ENCODE data around the gene MYOD1. TPM values are rescaled to one million over a fixed set of nuclear protein-coding genes. Genes with fewer than 3 reads are reported as not detected.

Gene MYOD1
- polyA plus RNA-seq, 1 donor = 0.10 TPM

GRCh38 chr11:17743026-17743807 lies 23.8 kb downstream of the MYOD1 start:
- Histone ChIP-seq H3K4me1 (ENCODE audit: control insufficient read depth, insufficient read depth, low read length) (no peaks in the 10 kb centered on the region), H3K27ac (ENCODE audit: low read length) (no peak overlapping the region), H3K4me3 (ENCODE audit: low read length) (no peak overlapping the region), H3K9me3 (ENCODE audit: control insufficient read depth, low read depth, low read length) (no peaks in the 10 kb centered on the region), H3K27me3 (ENCODE audit: control insufficient read depth, insufficient read depth, low read length) (peaks cover 18% of the 10 kb centered on the region), H3K36me3 (ENCODE audit: control insufficient read depth, insufficient read depth, low read length) (no peaks in the 10 kb centered on the region)
- no CpG with 5 or more reads among the region's 13 CpGs for WGBS (ENCODE audit: insufficient coverage, low lambda C conversion rate)
- DNase-seq = no peak

GRCh38 chr11:17743808-17744119 lies 24.4 kb downstream of the MYOD1 start:
- no peaks in the 10 kb centered on the region for H3K4me1 ChIP-seq (ENCODE audit: control insufficient read depth, insufficient read depth, low read length)
- no peak for DNase-seq
- no peak overlapping the region for H3K4me3 ChIP-seq (ENCODE audit: low read length)
- H3K27ac ChIP-seq (ENCODE audit: low read length) = no peak overlapping the region
- peaks cover 12% of the 10 kb centered on the region for H3K27me3 ChIP-seq (ENCODE audit: control insufficient read depth, insufficient read depth, low read length)
- H3K36me3 ChIP-seq (ENCODE audit: control insufficient read depth, insufficient read depth, low read length) = no peaks in the 10 kb centered on the region
- no peaks in the 10 kb centered on the region for H3K9me3 ChIP-seq (ENCODE audit: control insufficient read depth, low read depth, low read length)
- no CpG with 5 or more reads among the region's 5 CpGs for whole genome bisulfite sequencing (ENCODE audit: insufficient coverage, low lambda C conversion rate)

- Histone ChIP-seq H3K36me3 (ENCODE audit: control insufficient read depth, insufficient read depth, low read length) (no peaks in the 10 kb centered on the region), H3K27ac (ENCODE audit: low read length) (no peak overlapping the region), H3K4me3 (ENCODE audit: low read length) (no peak overlapping the region), H3K4me1 (ENCODE audit: control insufficient read depth, insufficient read depth, low read length) (no peaks in the 10 kb centered on the region), H3K9me3 (ENCODE audit: control insufficient read depth, low read depth, low read length) (no peaks in the 10 kb centered on the region), H3K27me3 (ENCODE audit: control insufficient read depth, insufficient read depth, low read length) (peaks cover 6% of the 10 kb centered on the region)
- WGBS (ENCODE audit: insufficient coverage, low lambda C conversion rate) = no CpG with 5 or more reads among the region's 10 CpGs
- no peak for DNase-seq
Measured at GRCh38 chr11:17744151-17744940, 25.0 kb downstream of the MYOD1 start.

- Histone ChIP-seq H3K27me3 (ENCODE audit: control insufficient read depth, insufficient read depth, low read length) (peaks cover 4% of the 10 kb centered on the region), H3K4me3 (ENCODE audit: low read length) (no peak overlapping the region), H3K9me3 (ENCODE audit: control insufficient read depth, low read depth, low read length) (no peaks in the 10 kb centered on the region), H3K36me3 (ENCODE audit: control insufficient read depth, insufficient read depth, low read length) (no peaks in the 10 kb centered on the region), H3K27ac (ENCODE audit: low read length) (no peak overlapping the region), H3K4me1 (ENCODE audit: control insufficient read depth, insufficient read depth, low read length) (peaks cover 6% of the 10 kb centered on the region)
- WGBS (ENCODE audit: insufficient coverage, low lambda C conversion rate) = no CpG with 5 or more reads among the region's 20 CpGs
- no peak for DNase-seq
Measured at GRCh38 chr11:17745023-17745772, 25.8 kb downstream of the MYOD1 start.

GRCh38 chr11:17746096-17746495 lies 26.7 kb downstream of the MYOD1 start:
- DNase-seq = no peak
- Histone ChIP-seq H3K27ac (ENCODE audit: low read length) (no peak overlapping the region), H3K4me3 (ENCODE audit: low read length) (no peak overlapping the region), H3K4me1 (ENCODE audit: control insufficient read depth, insufficient read depth, low read length) (peaks cover 9% of the 10 kb centered on the region), H3K36me3 (ENCODE audit: control insufficient read depth, insufficient read depth, low read length) (no peaks in the 10 kb centered on the region), H3K27me3 (ENCODE audit: control insufficient read depth, insufficient read depth, low read length) (peaks cover 4% of the 10 kb centered on the region), H3K9me3 (ENCODE audit: control insufficient read depth, low read depth, low read length) (no peaks in the 10 kb centered on the region)
- WGBS (ENCODE audit: insufficient coverage, low lambda C conversion rate) = 90% methylated on average over 6 of the region's 11 CpGs

GRCh38 chr11:17747131-17747955 lies 28.0 kb downstream of the MYOD1 start:
- Histone ChIP-seq H3K9me3 (ENCODE audit: control insufficient read depth, low read depth, low read length) (no peaks in the 10 kb centered on the region), H3K27me3 (ENCODE audit: control insufficient read depth, insufficient read depth, low read length) (peaks cover 4% of the 10 kb centered on the region), H3K4me1 (ENCODE audit: control insufficient read depth, insufficient read depth, low read length) (peaks cover 9% of the 10 kb centered on the region), H3K36me3 (ENCODE audit: control insufficient read depth, insufficient read depth, low read length) (no peaks in the 10 kb centered on the region), H3K27ac (ENCODE audit: low read length) (no peak overlapping the region), H3K4me3 (ENCODE audit: low read length) (no peak overlapping the region)
- no CpG with 5 or more reads among the region's 19 CpGs for WGBS (ENCODE audit: insufficient coverage, low lambda C conversion rate)
- no peak for DNase-seq

GRCh38 chr11:17748044-17748443 lies 28.7 kb downstream of the MYOD1 start:
- peaks cover 9% of the 10 kb centered on the region for H3K4me1 ChIP-seq (ENCODE audit: control insufficient read depth, insufficient read depth, low read length)
- H3K27me3 ChIP-seq (ENCODE audit: control insufficient read depth, insufficient read depth, low read length) = peaks cover 4% of the 10 kb centered on the region
- DNase-seq = no peak
- no peak overlapping the region for H3K4me3 ChIP-seq (ENCODE audit: low read length)
- H3K9me3 ChIP-seq (ENCODE audit: control insufficient read depth, low read depth, low read length) = no peaks in the 10 kb centered on the region
- no peak overlapping the region for H3K27ac ChIP-seq (ENCODE audit: low read length)
- no CpG with 5 or more reads among the region's 8 CpGs for WGBS (ENCODE audit: insufficient coverage, low lambda C conversion rate)
- no peaks in the 10 kb centered on the region for H3K36me3 ChIP-seq (ENCODE audit: control insufficient read depth, insufficient read depth, low read length)

GRCh38 chr11:17748761-17749721 lies 29.7 kb downstream of the MYOD1 start:
- Histone ChIP-seq H3K4me1 (ENCODE audit: control insufficient read depth, insufficient read depth, low read length) (peaks cover 9% of the 10 kb centered on the region), H3K27ac (ENCODE audit: low read length) (no peak overlapping the region), H3K36me3 (ENCODE audit: control insufficient read depth, insufficient read depth, low read length) (no peaks in the 10 kb centered on the region), H3K9me3 (ENCODE audit: control insufficient read depth, low read depth, low read length) (no peaks in the 10 kb centered on the region), H3K27me3 (ENCODE audit: control insufficient read depth, insufficient read depth, low read length) (peaks cover 4% of the 10 kb centered on the region), H3K4me3 (ENCODE audit: low read length) (no peak overlapping the region)
- DNase-seq = no peak
- no CpG with 5 or more reads among the region's 19 CpGs for WGBS (ENCODE audit: insufficient coverage, low lambda C conversion rate)

GRCh38 chr11:17750013-17750800 lies 30.8 kb downstream of the MYOD1 start:
- Histone ChIP-seq H3K27ac (ENCODE audit: low read length) (no peak overlapping the region), H3K36me3 (ENCODE audit: control insufficient read depth, insufficient read depth, low read length) (no peaks in the 10 kb centered on the region), H3K27me3 (ENCODE audit: control insufficient read depth, insufficient read depth, low read length) (peaks cover 4% of the 10 kb centered on the region), H3K9me3 (ENCODE audit: control insufficient read depth, low read depth, low read length) (no peaks in the 10 kb centered on the region), H3K4me1 (ENCODE audit: control insufficient read depth, insufficient read depth, low read length) (peaks cover 9% of the 10 kb centered on the region), H3K4me3 (ENCODE audit: low read length) (no peak overlapping the region)
- no peak for DNase-seq
- no CpG with 5 or more reads among the region's 13 CpGs for WGBS (ENCODE audit: insufficient coverage, low lambda C conversion rate)

Measured in large intestine (tissue), 3 donors.